Activated T-cell treated with anti-CD3 and anti-CD28 coated beads for 4 hours (primary cell): ENCODE measurements around the gene WDR62.

Experiments
- DNase-seq: peaks from one replicate; pipeline ENCODE4 v3.0.0-alpha.2; 2020

Gene WDR62

GRCh38 chr19:36142496-36142895, 87.8 kb downstream of the WDR62 start:
- no peak for DNase-seq

- no peak for DNase-seq
Observed at GRCh38 chr19:36144624-36145023, 89.9 kb downstream of the WDR62 start.

GRCh38 chr19:36149673-36150406, 95.1 kb downstream of the WDR62 start:
- DNase-seq, result no peak

GRCh38 chr19:36150586-36150985, 95.9 kb downstream of the WDR62 start:
- DNase-seq, result no peak

GRCh38 chr19:36151144-36152018, 96.7 kb downstream of the WDR62 start:
- DNase-seq, result no peak

GRCh38 chr19:36152019-36152351, 97.3 kb downstream of the WDR62 start:
- DNase-seq, result no peak

- DNase-seq, result no peak
Observed at GRCh38 chr19:36152352-36153091, 97.8 kb downstream of the WDR62 start, which contains the start of gene COX7A1. Gene COX7A1, minus strand, starts transcription at chr19:36152447. Its CDS starts 40 bp downstream, at chr19:36152407.

- DNase-seq, result no peak
Observed at GRCh38 chr19:36153126-36153525, 98.4 kb downstream of the WDR62 start.
